Amniotic epithelial cell (primary cell): Measurements from ENCODE around the gene FILIP1L.

Source experiments
- DNase-seq: peaks from one replicate; pipeline ENCODE4 v3.0.0-alpha.2; 2010; ENCODE audit warnings: low read depth

Gene FILIP1L

DNA sequence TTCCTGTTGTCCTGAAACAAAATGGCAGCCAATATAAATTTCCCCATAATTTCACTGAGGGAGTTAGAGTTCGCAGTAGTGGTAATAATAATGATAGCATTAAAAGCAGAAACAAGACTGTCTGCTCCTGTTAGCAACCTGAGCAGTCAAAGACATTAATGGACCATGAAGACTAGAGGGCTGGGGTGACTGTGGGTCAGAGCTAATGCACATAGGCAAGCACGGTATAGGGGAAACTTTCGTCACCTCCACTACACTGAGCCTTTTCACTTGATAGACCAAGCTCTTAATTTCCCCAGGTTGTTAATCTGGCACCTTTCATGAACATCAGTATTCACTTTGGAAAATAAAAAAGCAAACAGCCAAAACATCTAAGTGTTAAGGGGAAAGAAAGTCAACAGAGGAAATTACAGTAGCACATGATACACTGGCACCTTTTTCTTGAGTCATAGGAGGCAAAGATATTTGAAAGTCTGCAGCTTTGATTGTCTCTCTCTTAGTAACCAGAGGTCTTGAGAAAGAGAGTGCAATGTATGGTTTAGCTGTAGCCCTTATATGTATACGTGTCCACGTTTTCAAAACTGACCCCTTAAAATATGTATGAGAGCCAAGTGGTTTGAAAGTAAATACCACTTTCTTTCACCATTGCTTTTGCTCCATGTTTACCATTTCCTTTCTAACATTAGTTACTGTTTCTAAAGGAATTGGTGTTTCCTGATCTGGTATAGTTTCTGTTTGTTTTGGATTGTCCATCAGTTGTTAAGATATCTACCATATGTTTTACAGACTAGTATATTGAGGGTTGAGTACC is 104.8 kb downstream of the FILIP1L start:
- no peak for DNase-seq

DNA sequence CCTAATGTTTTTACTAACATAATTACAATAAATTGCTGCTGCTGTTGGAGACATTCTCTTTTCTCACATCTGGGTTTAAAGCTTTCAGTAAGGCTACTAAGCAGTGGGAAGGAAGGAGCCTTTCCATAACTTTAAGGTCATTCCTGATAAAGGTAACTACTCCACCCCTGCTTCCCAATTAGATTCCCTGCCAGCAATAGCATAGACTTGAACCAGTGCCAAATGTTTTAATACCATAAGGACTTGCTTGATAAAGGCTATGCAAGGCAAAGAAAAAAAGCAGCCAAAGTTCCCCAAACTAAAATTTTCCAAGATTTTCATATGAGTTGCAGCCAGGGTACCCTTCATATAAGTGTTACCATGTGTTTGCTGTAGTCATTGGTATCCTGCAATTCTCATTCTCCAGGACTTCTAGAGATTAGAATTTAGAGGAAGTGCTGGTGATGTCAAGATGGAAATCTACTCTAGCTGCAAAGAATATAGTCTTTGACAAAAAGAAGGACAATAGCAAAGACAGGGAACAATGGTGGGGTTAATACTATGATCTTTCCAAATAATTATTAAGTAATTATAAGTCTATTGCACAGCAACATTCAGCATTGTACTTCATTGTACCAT is 106.1 kb downstream of the FILIP1L start:
- DNase-seq, result no peak

DNA sequence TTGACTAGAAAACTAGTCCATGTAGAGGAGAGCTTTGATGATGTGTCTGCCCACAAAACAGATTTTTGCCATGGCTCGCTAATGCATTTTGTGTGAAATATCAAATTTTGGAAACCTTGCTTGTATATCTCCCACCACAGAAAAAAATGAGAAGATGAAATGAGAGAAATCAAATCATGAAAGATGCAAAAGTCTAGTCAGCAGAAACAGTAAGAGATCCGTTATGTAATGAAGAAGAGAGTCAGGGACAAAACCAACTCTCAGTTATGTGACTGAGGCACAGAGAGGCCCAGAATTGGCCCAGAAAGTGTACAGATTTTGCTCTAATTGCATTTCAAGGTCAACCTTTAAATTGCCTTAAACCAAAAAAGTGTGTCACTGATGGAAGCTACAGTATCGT is 107.0 kb downstream of the FILIP1L start:
- no peak for DNase-seq

DNA sequence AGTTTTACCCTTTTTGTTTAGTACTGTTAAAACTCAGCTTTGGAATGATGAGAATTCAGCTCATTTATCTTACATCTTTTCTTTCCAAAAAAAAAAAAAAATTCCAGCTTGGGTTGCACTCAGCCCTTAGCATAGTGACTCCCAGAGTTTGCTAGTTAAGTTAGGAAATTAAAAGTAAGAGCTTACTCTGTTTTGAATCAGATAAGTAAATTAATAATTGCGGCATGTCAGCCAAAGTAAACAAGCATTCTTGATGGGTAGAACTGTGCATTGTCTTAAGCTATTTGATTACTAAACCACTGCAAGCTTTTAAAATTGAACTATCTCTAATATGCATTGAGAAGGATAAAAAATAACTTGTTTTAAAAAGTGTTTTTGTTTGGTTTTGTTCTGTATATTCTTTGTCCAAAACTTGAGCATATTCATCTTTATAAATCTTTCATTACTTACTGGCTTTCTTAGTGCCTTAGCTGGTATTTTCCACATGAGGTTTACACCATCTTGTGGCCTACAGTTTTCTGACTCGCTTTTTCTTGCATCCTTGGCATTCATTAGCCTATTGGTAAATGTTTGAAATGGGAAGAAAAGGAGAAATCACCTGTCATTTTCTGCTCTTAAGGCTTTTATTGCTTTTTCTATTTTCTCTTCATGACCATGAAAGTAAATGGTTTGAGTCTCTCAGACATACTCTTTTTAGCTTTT is 107.6 kb downstream of the FILIP1L start:
- DNase-seq, result peak; percentile 73

DNA sequence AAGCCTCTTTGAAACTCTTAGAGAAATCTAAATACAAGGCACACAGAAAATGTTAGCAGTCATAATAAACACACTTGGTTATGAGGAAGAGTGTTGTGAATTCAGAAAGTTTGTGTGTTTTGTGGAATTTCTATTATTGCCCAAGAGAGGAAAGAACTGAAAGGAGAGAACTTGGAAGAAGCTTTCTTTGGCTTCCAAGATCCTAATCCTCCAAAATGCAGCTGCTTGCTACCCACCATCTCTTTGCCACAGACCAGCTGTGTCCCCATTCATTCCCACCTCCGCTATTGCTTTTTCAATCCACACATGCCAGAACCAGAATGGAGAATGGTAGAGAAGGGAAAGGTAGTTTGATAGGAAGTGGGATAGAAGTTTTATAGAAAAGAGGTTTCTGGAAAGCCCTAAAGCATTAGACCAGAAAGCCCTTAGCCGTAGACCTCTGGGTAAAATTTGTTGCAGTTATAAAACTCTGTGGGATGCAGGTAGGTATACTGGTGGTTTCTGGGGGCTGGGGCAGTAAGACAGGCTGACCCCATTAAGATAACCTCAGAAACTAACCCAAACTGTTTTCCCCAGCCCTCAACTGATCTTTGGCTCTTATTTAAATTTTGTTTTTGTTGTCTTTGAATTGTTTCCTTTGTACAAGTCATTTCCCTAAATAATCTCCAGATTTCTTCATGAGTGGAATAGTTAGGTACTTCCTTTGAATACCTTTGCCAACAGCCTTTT is 108.5 kb downstream of the FILIP1L start:
- peak; percentile 46 for DNase-seq

DNA sequence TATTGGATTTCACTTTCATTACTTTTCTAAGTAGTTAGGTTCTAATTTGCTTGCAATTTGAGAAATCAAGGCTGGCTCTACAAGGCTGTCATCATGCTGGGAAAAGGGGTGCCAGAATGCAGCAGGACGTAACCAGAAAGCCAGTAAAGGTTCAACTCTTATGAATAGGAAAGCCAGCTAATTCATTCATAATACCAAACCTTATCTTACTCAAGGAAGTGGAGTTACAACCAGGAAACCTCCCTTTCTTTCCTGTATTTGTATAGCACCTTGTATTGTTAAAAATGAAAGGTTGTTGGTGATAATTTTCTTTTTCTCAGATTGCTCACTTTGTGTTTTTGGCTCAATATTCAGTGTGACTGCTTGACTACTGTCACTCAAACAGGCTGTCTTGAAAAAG is 109.4 kb downstream of the FILIP1L start:
- DNase-seq, result no peak

DNA sequence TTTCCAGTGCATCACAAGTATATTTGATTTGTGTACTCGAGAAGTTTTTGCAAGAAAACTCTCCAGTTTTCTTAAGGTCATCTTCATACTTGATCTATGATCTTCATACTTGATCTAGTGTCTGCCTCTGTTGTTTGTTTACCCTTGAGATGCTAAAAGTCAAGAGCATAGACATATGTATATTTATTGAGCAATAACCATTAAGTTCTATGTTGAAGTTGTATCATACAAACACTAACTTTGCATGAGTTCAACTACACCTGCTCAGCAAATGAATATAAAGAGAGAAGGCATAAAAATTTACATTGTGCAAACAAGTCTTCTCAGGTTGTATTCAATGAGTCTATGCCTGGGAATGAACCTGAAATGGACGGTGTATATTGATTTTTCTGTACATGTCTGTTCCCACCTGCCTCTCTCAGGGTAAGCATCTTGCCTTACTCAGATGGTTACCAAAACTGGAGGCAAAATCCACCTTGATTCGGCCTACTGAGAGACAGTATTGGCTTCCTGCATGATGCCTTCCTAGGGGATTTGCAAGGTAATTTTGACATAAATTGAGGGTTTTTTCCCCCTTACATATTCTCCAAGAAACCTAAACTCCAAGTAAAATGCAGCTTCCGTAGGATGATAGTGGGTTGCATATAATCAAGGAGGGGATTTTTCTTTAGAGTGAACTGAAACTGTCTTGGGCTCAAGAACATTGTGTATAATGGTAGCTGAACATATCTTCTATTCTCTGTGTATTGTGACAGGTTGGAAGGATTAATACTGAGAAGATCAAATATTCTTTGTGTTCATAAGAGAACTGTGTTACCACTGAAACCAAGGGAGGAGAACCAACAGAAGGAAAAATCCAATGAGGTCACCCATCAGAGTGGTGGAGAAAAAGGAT is 110.4 kb downstream of the FILIP1L start:
- DNase-seq, result no peak

DNA sequence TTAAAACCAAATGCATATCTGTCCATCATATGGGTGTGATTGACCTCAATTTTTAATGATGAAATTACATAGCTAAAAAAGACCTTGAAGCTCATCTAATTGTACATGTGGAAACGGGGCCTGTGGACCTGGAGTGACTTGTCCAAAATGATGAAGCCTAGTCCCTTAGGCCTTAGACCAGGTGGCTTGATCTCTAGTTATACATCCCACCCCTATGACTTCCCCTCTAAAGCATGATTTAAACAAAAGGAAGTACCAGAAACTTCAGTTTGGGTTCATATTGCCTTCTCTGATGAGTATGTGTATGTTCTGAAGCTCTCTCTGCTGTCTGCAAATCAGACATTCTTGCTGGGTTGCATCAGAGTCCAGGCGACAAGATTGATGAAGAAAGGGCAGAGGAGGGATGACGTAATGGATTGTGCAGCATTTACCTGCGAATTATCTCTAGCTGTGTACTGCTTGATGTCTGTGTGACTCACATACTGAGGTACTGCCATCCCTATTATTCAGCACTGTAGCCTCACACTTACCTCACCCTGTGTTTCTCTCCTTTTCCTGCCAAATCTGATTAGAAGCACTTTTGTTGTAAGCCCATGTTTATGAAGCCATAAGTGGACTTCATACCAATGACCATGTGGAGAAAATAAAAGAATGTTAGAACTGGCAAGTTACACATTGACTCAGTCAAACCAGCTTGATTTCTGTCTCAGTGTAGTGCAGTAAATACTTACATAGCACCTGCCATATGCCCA is 111.5 kb downstream of the FILIP1L start:
- DNase-seq, result peak; percentile 98

DNA sequence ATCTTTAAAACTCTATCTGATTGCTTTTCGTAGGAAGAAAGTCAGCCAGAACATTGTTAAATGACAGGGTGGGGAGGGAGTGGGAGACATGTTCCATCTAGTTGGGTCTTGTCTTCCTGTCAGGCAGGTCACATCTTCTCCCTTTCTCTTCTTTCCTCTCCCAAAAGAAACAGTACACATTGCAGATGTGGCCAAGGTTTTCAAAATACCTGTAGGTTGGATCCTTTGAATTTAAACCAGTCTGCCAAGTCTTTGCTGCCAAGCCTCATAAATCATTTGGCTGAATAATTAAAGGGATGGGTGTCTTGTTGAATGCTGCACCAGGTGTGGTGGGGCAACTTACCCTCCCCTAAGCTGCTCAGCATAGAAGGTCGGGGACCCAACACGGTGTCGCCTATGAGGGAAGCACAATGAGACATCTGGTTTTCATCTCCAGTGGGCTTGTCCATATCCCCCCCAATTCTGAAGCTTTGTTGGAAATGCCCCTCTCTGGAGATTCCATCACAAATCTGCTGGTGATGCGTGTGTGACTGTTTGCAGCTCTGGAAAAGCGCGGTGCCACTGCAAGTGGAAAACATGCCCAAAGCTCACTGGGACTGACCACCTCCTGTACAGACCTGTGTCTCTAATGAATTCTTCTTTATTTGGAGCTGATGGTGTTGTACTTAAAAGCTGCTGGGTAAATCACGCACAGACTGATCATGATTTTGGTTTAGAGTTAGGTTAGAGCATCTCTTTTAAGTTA is 112.6 kb downstream of the FILIP1L start:
- DNase-seq, result no peak

DNA sequence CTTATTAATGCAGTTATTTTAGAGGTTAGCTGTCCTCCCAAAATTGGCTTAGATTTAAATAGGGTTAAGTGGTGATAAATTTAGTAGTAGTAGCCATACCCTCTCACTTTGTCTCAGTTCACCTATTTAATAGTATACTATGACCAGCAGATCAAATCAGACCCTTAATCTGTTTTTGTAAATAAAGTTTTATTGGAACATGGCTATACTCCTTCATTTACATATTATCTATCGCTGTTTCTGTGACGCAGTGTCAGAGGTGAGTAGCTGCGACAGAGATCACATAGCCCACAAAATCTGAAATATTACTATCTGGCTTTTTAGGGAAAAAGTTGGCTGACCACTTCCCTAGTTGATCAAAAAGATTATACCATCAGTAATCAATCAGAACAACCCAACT is 113.2 kb downstream of the FILIP1L start:
- no peak for DNase-seq

DNA sequence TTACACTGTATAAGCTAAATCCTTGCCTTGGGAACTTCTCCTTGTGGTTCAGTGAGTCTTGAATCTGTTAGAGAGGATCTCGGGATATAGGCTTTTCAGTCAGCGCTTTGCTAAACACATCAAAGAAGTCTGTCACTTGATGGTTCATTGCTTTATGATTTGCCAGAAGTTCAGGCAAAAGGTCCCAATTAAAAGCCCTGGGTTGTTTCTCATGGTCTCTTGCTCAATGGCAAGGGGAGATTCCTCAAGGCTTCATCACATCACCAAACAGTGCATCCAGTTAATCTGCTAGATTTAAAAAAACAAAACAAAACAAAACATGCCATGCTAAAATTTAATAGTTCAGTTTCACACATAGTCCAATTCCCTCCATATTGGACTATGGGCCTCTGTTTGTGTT is 114.8 kb downstream of the FILIP1L start:
- peak; percentile 63 for DNase-seq

DNA sequence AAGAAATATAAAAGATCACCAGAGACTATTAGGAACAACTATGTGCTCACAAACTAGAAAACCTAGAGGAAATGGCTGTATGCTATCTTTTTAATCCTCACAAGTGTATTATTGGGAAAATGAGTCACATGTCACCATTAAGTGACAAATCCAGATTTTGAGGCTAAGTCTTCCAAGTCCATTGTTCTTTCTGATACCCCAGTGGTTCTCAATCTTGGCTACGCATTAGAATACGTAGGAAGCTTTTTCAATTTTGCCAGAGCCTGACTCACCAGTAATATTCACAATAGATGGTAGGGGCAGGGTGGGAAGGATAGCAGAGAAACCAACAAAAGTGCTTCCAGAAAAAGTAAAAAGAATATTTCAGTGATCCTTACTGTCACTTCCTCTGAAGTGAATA is 117.0 kb downstream of the FILIP1L start:
- no peak for DNase-seq

DNA sequence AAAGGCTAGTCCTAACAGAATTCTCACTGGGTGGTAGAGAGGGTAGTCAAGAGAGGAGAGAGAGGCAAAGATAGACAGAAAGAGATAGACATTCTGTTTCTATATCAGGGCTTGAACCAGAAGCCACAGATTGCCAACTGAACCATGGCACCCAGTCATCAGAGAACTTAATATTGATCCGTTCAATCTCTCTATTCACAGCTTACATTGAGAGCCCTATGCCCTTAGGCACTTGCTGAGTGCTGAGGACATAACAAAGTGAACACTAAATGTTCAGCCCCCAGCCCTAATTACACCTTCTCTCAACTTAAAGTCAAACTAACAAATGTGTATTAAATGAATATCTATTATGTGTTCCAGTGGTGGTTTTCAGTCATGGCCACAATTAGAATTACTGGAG is 124.1 kb downstream of the FILIP1L start:
- no peak for DNase-seq

DNA sequence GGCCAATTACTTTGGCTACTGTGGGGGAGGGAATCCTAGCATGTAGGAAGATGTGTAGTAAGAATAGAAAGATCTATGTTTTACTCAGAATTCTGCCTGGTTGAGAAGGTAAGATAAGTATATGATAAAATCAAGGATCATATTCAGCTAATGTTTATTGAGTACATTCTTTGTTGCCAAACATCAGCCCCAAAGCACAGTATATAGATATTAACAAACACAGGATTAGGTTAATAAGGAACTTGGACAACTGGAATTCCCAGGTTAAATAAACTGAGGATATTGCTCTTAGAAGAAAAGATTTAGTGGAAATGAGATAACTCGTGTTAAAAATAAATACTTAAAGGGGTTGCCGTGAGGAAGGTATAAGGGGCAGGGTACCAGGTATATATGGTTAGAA is 129.6 kb downstream of the FILIP1L start:
- DNase-seq, result no peak

DNA sequence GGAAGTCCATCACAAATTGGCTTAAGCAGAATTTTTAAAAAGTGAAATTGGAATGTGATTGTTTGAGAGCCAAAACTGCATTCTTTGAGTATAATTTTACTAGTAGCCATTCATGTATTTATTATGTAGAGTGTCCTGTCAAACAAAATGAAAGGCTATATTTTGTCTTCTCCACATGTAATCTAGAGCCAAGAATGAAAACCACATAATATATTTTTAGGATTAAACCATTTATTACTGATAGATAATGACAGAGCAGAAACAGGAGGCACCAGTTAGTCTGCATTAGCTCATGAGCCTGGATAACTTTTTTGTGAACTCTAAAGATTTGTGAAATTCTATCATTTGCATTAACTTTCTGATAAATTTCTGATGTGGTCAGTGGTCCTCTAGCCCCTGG is 130.2 kb downstream of the FILIP1L start:
- no peak for DNase-seq

DNA sequence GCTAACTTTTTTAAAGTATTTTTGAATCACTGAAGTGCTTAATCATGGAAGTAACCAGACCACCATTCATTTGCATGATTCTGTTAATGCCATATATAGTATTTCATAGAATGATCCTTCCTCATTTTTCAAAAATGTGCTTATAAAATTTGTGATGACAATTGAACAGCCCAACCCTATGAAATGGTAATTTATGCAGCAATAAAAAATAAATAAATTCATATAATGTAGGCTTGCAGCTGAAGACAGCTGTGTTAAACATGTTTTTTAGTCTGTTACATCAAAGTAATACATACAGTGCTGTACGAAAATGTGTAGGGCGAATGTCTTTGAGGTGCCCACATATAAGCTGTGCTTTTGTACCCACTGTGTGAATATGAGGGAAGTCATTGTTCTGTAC is 131.7 kb downstream of the FILIP1L start:
- no peak for DNase-seq

DNA sequence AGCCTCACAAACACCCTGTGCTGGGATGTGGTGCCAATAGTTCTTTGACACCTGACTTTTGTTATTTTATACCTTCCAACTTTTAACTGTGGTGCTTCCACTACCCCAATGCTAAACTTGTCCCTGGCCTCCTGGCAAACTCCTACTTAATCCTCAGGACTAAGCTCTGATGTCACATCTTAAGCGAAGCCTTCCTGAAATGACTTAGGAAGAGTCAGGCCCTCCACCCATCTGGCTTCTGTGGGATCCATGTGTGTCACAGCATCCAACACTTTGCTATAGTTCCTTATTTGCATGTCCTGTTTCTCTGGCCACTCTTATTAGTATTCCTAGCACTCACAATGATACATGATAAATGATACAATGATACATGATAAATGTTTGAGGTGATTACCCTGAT is 133.2 kb downstream of the FILIP1L start:
- DNase-seq, result no peak

DNA sequence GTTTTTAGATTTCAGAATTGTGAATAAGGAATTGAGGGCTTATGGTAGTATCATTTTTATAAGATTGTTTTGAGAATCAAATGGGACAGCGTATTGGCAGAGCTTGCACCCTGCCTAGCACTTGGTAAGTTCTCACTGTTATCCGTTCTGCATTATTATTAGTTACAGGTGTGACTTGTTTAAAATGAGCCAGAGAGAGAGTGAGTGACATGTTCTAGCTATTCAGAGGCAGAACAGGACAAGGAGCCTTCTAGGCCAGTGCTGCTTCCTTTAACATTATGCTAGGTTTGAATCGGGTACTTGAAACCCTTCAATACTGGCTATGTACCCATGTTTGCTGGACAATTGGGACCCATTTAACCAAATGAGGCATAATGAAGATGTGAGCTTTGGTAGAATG is 133.7 kb downstream of the FILIP1L start:
- no peak for DNase-seq

DNA sequence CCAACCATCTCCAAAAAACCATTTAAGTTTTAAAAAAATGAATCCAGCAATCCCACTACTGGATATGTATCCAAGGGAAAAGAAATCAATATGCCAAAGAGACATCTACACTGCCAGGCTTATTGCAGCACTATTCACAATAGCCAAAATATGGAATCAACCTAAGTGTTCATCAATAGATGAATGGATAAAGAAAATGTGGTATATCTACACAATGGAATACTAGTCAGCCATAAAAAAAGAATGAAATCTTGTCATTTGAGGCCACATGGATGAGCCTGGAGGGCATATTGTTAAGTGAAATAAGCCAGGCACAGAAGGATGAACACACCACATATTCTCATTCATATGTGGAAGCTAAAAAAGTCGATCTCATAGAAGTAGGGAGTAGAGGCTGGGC is 136.1 kb downstream of the FILIP1L start:
- no peak for DNase-seq

DNA sequence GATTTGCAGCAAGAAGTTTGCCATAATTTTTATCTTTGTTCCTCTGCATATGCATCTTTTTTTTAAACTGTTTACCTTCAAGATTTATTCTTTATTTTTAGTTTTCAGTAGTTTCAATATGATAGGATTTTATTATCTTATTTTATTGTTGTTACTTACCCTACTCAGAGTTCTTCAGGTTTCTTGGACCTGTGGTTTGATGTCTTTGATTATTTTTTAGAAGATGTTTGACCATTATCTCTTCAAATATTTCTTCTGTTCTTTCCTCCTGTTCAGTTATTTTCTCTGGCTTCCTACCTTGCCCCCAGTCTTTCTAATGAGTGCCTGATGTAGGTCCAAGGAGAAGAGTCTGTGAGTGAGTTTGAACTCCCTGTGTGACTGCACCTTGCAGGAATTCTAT is 137.7 kb downstream of the FILIP1L start:
- no peak for DNase-seq
